Measurements from ENCODE around the gene DAPK2.

The DAPK2 gene

DNA sequence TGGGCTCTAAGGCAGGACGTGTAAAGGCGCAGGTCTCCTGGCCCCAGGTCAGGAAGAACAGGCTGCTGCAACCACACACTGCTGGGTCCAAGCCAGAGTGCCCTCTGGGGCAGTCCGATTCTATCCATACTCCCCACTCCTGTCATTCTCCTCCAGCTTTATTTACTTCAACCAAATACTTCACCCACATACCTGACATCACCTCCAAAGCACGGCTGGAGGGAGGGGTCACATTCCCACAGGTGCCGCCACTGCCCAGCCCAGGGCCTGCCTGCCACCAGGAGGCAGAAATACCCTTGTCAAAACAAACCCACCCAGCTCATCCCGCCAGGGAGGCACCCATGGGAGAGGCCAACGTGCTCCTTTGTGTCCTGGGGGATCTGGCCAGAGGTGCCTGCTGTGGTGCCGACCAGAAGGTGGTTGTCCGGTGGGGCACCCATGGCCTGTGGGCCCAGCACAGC, 100.4 kb downstream of the DAPK2 start:
- H3K4me3 Mint-ChIP-seq = no peak overlapping the region
- H3K27ac Mint-ChIP-seq (ENCODE audit: low read depth) = no peak overlapping the region
- H3K36me3 Mint-ChIP-seq (ENCODE audit: insufficient read depth) = no peaks in the 10 kb centered on the region
- no peaks in the 10 kb centered on the region for H3K27me3 Mint-ChIP-seq
- no peak for ATAC-seq (replicated peaks; ENCODE audit: extremely low read depth, poor library complexity, severe bottlenecking)
- no peak for DNase-seq (ENCODE audit: low spot score in 2 of 2)
- peaks cover 25% of the 10 kb centered on the region for H3K4me1 Mint-ChIP-seq
- no peaks in the 10 kb centered on the region for H3K9me3 Mint-ChIP-seq

DNA sequence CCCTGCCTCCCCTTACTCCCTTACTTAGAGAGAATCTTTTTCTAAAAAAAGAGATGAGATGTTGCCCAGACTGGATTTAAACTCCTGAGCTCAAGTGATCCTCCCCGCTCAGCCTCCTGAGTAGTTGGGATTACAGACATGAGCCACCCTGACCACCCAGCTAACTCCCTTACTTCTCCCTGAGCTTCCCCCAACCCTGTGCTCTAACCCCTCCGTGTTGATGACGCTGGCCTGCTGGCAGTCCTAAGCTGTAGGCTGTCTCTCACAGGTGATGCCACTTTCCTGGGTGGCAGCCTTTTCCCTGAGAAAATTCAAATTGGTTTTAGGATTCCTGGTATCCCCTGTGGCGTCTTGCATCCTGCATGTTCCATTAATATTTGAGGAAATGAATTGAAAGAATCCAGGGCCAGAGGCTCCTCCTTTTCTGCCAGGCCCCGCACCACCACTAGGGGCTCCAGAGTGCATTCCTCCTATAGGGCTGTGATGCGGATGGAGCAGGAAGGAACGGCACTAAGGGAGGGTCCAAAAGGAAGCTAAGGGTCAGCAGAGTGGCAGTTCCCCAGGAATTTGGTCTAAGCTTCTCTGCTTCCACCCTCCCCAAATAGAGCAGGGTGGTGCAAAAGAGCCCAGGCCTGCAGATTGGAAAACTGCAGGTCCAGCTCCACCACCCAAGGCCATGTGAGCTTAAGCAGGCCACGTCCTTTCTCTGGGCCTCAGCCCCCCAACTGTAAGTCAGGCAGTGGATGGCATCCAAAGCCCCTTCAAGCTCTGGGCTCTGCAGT, 101.1 kb downstream of the DAPK2 start:
- H3K9me3 Mint-ChIP-seq = no peaks in the 10 kb centered on the region
- no peaks in the 10 kb centered on the region for H3K27me3 Mint-ChIP-seq
- peaks cover 31% of the 10 kb centered on the region for H3K4me1 Mint-ChIP-seq
- peak overlapping the region; percentile 86 for H3K27ac Mint-ChIP-seq (ENCODE audit: low read depth)
- peak; percentile 52 to 55 for DNase-seq (ENCODE audit: low spot score in 2 of 2)
- H3K36me3 Mint-ChIP-seq (ENCODE audit: insufficient read depth) = no peaks in the 10 kb centered on the region
- no peak overlapping the region for H3K4me3 Mint-ChIP-seq
- ATAC-seq (replicated peaks; ENCODE audit: extremely low read depth, poor library complexity, severe bottlenecking) = peak; percentile 75

DNA sequence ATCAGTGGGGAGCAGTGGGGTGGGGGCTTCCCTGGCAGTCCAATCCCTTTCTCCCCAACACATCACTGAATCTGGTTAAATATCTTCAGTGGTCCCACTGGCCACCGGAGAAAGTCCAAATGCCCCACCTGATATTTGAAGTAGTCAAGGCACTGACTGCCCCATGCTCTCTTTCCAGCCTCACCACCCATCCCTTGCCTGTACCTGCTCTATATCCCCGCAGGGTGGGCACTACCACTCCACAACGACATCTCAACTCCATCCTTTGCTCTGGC, 101.7 kb downstream of the DAPK2 start:
- H3K4me1 Mint-ChIP-seq = peaks cover 37% of the 10 kb centered on the region
- no peak for DNase-seq (ENCODE audit: low spot score in 2 of 2)
- no peaks in the 10 kb centered on the region for H3K27me3 Mint-ChIP-seq
- peaks cover 2% of the 10 kb centered on the region for H3K36me3 Mint-ChIP-seq (ENCODE audit: insufficient read depth)
- ATAC-seq (replicated peaks; ENCODE audit: extremely low read depth, poor library complexity, severe bottlenecking) = no peak
- no peaks in the 10 kb centered on the region for H3K9me3 Mint-ChIP-seq
- H3K27ac Mint-ChIP-seq (ENCODE audit: low read depth) = peak overlapping the region; percentile 86
- no peak overlapping the region for H3K4me3 Mint-ChIP-seq

DNA sequence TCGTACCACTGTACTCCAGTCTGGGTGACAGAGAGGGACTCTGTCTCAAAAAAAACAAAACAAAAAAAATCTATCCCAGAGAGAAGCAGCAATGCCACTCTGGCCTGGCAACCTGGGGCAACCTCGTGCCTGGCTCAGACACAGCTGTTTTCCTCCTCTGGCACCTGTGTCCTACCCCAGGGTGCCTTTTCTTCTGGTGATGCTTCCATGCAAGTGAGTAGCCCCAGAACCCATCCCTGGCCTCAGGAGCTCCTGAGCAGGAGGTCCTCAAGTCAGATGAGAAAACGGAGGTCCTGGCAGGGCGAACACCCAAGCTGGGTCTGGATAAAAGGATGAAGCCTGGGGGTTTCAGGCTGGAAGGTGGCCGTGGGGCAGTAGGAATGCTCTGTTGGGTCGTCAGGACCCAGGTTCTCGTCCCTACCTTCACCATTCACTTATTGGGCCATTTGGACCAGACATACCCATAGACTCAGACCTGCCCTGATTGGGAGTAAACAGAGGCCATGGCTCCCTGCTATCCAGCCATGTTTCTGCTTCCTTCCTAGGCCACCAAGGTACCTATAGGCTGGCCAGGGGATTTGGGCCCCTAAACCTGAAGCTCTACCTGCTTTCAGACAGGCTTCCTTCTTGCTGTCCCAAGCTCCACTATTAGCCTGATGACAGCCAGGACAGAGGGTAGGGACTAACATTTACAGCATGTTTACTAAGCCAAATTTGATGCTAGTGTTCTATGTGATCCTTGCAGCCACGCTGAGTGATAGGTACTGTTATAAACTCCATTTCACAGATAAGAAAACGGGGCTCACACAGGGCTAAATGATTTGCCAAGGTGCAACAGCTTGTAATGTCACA, 102.2 kb downstream of the DAPK2 start:
- H3K27me3 Mint-ChIP-seq = no peaks in the 10 kb centered on the region
- H3K27ac Mint-ChIP-seq (ENCODE audit: low read depth) = peak overlapping the region; percentile 86

DNA sequence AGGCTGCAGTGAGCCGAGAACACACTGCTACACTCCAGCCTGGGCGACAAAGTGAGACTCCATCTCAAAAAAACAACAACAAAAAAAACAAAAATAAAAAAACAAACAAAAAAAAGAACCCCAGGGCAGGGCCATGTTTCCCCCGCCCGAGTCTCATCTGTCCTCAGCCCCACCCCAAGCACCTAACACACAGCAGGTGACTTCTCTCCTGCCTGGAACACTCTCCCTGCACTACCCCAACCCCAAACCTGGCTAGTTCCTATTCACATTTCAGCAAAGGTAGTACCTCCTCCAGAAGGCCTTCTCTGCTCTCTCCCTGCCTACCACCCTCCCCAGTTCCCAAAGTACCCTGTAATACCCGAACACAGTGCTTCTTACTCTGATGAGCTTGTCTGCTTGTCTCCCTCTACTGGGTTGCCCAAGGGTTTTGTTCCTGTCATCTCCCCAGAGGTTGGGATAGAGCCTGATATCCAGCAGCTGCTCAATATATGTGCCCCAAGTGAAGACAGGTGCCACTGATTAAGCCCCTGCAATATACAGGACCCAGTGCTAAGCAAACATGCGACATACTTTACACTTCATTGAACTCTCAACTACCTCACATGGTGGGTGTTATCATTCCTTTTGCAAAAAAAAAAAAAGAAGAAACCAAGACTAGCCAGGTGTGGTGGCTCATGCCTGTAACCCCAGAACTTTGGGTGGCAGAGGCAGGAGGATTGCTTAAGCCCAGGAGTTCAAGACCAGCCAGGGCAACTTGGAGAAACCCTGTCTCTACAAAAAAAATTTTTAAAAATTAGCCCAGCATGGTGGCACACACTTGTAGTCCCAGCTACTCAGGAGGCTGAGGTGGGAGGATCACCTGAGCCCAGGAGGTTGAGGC, 103.6 kb downstream of the DAPK2 start:
- Mint-ChIP-seq H3K27me3 (no peaks in the 10 kb centered on the region), H3K9me3 (no peaks in the 10 kb centered on the region), H3K36me3 (ENCODE audit: insufficient read depth) (peaks cover 7% of the 10 kb centered on the region), H3K4me3 (no peak overlapping the region), H3K27ac (ENCODE audit: low read depth) (peak overlapping the region; percentile 95), H3K4me1 (peaks cover 56% of the 10 kb centered on the region)
- DNase-seq (ENCODE audit: low spot score in 2 of 2) = no peak
- no peak for ATAC-seq (replicated peaks; ENCODE audit: extremely low read depth, poor library complexity, severe bottlenecking)

More for the DNA sequence above, 102.2 kb downstream of the DAPK2 start:
- H3K4me1 Mint-ChIP-seq = peaks cover 43% of the 10 kb centered on the region
- no peak for DNase-seq (ENCODE audit: low spot score in 2 of 2)
- no peak overlapping the region for H3K4me3 Mint-ChIP-seq
- H3K36me3 Mint-ChIP-seq (ENCODE audit: insufficient read depth) = peaks cover 5% of the 10 kb centered on the region
- no peaks in the 10 kb centered on the region for H3K9me3 Mint-ChIP-seq
- no peak for ATAC-seq (replicated peaks; ENCODE audit: extremely low read depth, poor library complexity, severe bottlenecking)

- Mint-ChIP-seq H3K36me3 (ENCODE audit: insufficient read depth) (peaks cover 7% of the 10 kb centered on the region), H3K27ac (ENCODE audit: low read depth) (peak overlapping the region; percentile 95), H3K9me3 (no peaks in the 10 kb centered on the region), H3K27me3 (no peaks in the 10 kb centered on the region), H3K4me3 (no peak overlapping the region), H3K4me1 (peaks cover 63% of the 10 kb centered on the region)
- ATAC-seq (replicated peaks; ENCODE audit: extremely low read depth, poor library complexity, severe bottlenecking) (no peak), DNase-seq (ENCODE audit: low spot score in 2 of 2) (no peak)
Measured at GRCh38 chr15:63941698-63942465, 104.4 kb downstream of the DAPK2 start.

GRCh38 chr15:63940966-63941620, 105.2 kb downstream of the DAPK2 start:
- Mint-ChIP-seq H3K9me3 (no peaks in the 10 kb centered on the region), H3K4me1 (peaks cover 63% of the 10 kb centered on the region), H3K27ac (ENCODE audit: low read depth) (peak overlapping the region; percentile 95), H3K4me3 (no peak overlapping the region), H3K27me3 (no peaks in the 10 kb centered on the region), H3K36me3 (ENCODE audit: insufficient read depth) (peaks cover 7% of the 10 kb centered on the region)
- DNase-seq (ENCODE audit: low spot score in 2 of 2) (no peak), ATAC-seq (replicated peaks; ENCODE audit: extremely low read depth, poor library complexity, severe bottlenecking) (no peak)

GRCh38 chr15:63939531-63940130, 106.7 kb downstream of the DAPK2 start:
- Mint-ChIP-seq H3K27me3 (no peaks in the 10 kb centered on the region), H3K27ac (ENCODE audit: low read depth) (peak overlapping the region; percentile 95), H3K9me3 (no peaks in the 10 kb centered on the region), H3K4me1 (peaks cover 56% of the 10 kb centered on the region), H3K4me3 (peak overlapping the region; percentile 69), H3K36me3 (ENCODE audit: insufficient read depth) (peaks cover 7% of the 10 kb centered on the region)
- peak; percentile 74 for ATAC-seq (replicated peaks; ENCODE audit: extremely low read depth, poor library complexity, severe bottlenecking)
- no peak for DNase-seq (ENCODE audit: low spot score in 2 of 2)

DNA sequence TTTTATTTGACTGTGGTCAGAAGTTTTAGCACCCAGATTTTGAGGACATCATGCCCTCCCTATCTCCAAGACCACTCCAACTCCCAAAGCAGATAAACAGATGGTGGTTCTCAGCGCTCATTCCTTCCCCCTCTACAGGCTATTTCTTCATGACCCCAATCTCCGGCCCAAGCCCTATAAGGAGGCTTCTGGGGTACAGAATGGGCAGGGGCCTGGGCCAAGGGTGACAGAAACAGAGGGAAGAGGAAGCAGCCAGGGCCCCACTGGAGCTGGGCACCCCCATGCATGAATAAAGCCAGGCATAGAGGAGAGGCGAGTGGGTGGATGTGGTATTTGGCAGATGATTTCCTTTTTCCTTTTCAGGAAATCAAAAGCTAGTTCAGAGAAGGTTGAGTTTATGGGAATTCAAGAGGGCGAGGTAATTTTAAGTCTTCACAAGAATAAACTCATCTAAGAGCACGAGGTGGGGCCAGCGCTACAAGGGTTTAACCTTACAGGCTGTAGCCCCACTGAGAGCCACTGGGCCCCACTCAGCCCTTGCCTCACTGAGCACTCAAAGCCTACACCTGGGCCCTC, 107.7 kb downstream of the DAPK2 start:
- Mint-ChIP-seq H3K4me1 (peaks cover 56% of the 10 kb centered on the region), H3K27me3 (no peaks in the 10 kb centered on the region), H3K9me3 (no peaks in the 10 kb centered on the region), H3K36me3 (ENCODE audit: insufficient read depth) (peaks cover 7% of the 10 kb centered on the region), H3K27ac (ENCODE audit: low read depth) (peak overlapping the region; percentile 95), H3K4me3 (peak overlapping the region; percentile 69)
- ATAC-seq (replicated peaks; ENCODE audit: extremely low read depth, poor library complexity, severe bottlenecking) = no peak
- no peak for DNase-seq (ENCODE audit: low spot score in 2 of 2)

DNA sequence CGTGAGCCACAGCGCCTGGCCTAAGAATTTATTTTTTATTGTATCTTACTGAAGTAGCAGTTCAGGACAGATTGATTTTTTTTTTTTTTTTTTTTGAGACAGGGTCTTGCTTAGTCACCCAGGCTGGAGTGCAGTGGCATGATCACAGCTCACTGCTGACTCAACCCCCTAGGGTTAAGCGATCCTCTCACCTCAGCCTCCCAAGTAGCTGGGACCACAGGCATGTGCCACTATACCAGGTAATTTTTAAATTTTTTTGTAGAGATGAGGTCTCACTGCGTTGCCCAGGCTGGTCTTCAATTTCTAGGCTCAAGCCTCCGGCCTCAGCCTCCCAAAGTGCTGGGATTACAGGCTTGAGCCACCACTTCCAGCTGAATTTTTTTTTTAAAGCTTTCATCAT, 112.8 kb downstream of the DAPK2 start:
- Mint-ChIP-seq H3K27ac (ENCODE audit: low read depth) (no peak overlapping the region), H3K9me3 (no peaks in the 10 kb centered on the region), H3K36me3 (ENCODE audit: insufficient read depth) (no peaks in the 10 kb centered on the region), H3K27me3 (no peaks in the 10 kb centered on the region), H3K4me3 (no peak overlapping the region), H3K4me1 (peaks cover 14% of the 10 kb centered on the region)
- DNase-seq (ENCODE audit: low spot score in 2 of 2) (no peak), ATAC-seq (replicated peaks; ENCODE audit: extremely low read depth, poor library complexity, severe bottlenecking) (no peak)

- Mint-ChIP-seq H3K36me3 (ENCODE audit: insufficient read depth) (peaks cover 2% of the 10 kb centered on the region), H3K4me1 (no peaks in the 10 kb centered on the region), H3K27ac (ENCODE audit: low read depth) (no peak overlapping the region), H3K27me3 (no peaks in the 10 kb centered on the region), H3K4me3 (no peak overlapping the region), H3K9me3 (no peaks in the 10 kb centered on the region)
- no peak for ATAC-seq (replicated peaks; ENCODE audit: extremely low read depth, poor library complexity, severe bottlenecking)
- DNase-seq (ENCODE audit: low spot score in 2 of 2) = no peak
Measured at GRCh38 chr15:63931556-63931955, 114.7 kb downstream of the DAPK2 start.
